ENCODE results near the gene TLR9. TPM values are rescaled to one million over a fixed set of nuclear protein-coding genes. Genes with fewer than 3 reads are reported as not detected.

Gene TLR9
- total RNA-seq, 5 donors from 2014 or later (not counting 1 experiment from before 2014, with no cell fraction given), result 0.54 to 2.9 (median 2.1) TPM; not detected in 1

GRCh38 chr3:52193065-52193464 is 32.4 kb downstream of the TLR9 start:
- no peak for ATAC-seq (replicated peaks in 1 of 4)
- Mint-ChIP-seq H3K27me3 (no peaks in the 10 kb centered on the region), H3K36me3 (no peaks in the 10 kb centered on the region), H3K4me1 (peaks cover 8 to 16% (median 10%) of the 10 kb centered on the region in 3 donors), H3K9me3 (no peaks in the 10 kb centered on the region), H3K4me3 (no peak overlapping the region), H3K27ac (no peak overlapping the region)
- no peaks in the 10 kb centered on the region for H3K9me3 ChIP-seq
- DNase-seq, result no peak
- ChIA-PET POLR2A (no interaction called here), CTCF (no interaction called here)
- H3K4me1 ChIP-seq (ENCODE audit: control insufficient read depth in 1 of 2, extremely low read depth in 1 of 2, insufficient read depth in 2 of 2, low read length in 2 of 2), result peaks cover 7 to 11% of the 10 kb centered on the region in 2 experiments
- WGBS (ENCODE audit: insufficient coverage), result 88% methylated on average over 10 of the region's 18 CpGs
- H3K27ac ChIP-seq (ENCODE audit: low read length), result no peak overlapping the region
- H3K27me3 ChIP-seq (replicated peaks in 1 of 2; ENCODE audit: control insufficient read depth in 2 of 2, extremely low read depth in 1 of 2, insufficient read depth in 2 of 2, low read length in 1 of 2), result no peaks in the 10 kb centered on the region
- no peak overlapping the region for H3K4me3 ChIP-seq (ENCODE audit: control insufficient read depth in 1 of 2, extremely low read depth in 1 of 2, low read length in 1 of 2)
- H3K36me3 ChIP-seq (ENCODE audit: control insufficient read depth in 2 of 2, extremely low read depth in 1 of 2, insufficient read depth in 1 of 2, low read length in 1 of 2), result no peaks in the 10 kb centered on the region

- Histone ChIP-seq H3K9me3 (no peaks in the 10 kb centered on the region), H3K36me3 (ENCODE audit: control insufficient read depth in 2 of 2, extremely low read depth in 1 of 2, insufficient read depth in 1 of 2, low read length in 1 of 2) (no peaks in the 10 kb centered on the region), H3K27me3 (replicated peaks in 1 of 2; ENCODE audit: control insufficient read depth in 2 of 2, extremely low read depth in 1 of 2, insufficient read depth in 2 of 2, low read length in 1 of 2) (no peaks in the 10 kb centered on the region), H3K4me1 (ENCODE audit: control insufficient read depth in 1 of 2, extremely low read depth in 1 of 2, insufficient read depth in 2 of 2, low read length in 2 of 2) (no peaks in the 10 kb centered on the region), H3K4me3 (ENCODE audit: control insufficient read depth in 1 of 2, extremely low read depth in 1 of 2, low read length in 1 of 2) (no peak overlapping the region), H3K27ac (ENCODE audit: low read length) (no peak overlapping the region)
- Mint-ChIP-seq H3K27ac (no peak overlapping the region), H3K4me1 (peaks cover 0 to 4% (median 2%) of the 10 kb centered on the region in 3 donors), H3K36me3 (no peaks in the 10 kb centered on the region), H3K4me3 (no peak overlapping the region), H3K27me3 (no peaks in the 10 kb centered on the region), H3K9me3 (no peaks in the 10 kb centered on the region)
- no peak for DNase-seq
- WGBS (ENCODE audit: insufficient coverage), result 79% methylated on average over 2 of the region's 4 CpGs
- ATAC-seq (replicated peaks in 1 of 4), result no peak
- CTCF ChIA-PET, result no interaction called here
- POLR2A ChIA-PET, result no interaction called here
These were observed 33.8 kb downstream of the TLR9 start for GRCh38 chr3:52191663-52192062.

- Mint-ChIP-seq H3K4me1 (no peaks in the 10 kb centered on the region), H3K4me3 (no peak overlapping the region), H3K27me3 (no peaks in the 10 kb centered on the region), H3K27ac (no peak overlapping the region), H3K36me3 (no peaks in the 10 kb centered on the region), H3K9me3 (no peaks in the 10 kb centered on the region)
- no peaks in the 10 kb centered on the region for H3K27me3 ChIP-seq (replicated peaks in 1 of 2; ENCODE audit: control insufficient read depth in 2 of 2, extremely low read depth in 1 of 2, insufficient read depth in 2 of 2, low read length in 1 of 2)
- no peaks in the 10 kb centered on the region for H3K4me1 ChIP-seq (ENCODE audit: control insufficient read depth in 1 of 2, extremely low read depth in 1 of 2, insufficient read depth in 2 of 2, low read length in 2 of 2)
- no peaks in the 10 kb centered on the region for H3K9me3 ChIP-seq
- ChIA-PET POLR2A (no interaction called here), CTCF (no interaction called here)
- H3K27ac ChIP-seq (ENCODE audit: low read length), result no peak overlapping the region
- no peak overlapping the region for H3K4me3 ChIP-seq (ENCODE audit: control insufficient read depth in 1 of 2, extremely low read depth in 1 of 2, low read length in 1 of 2)
- ATAC-seq (replicated peaks in 1 of 4) (no peak), DNase-seq (no peak)
- WGBS (ENCODE audit: insufficient coverage), result 100% methylated on average over 4 of the region's 9 CpGs
- H3K36me3 ChIP-seq (ENCODE audit: control insufficient read depth in 2 of 2, extremely low read depth in 1 of 2, insufficient read depth in 1 of 2, low read length in 1 of 2), result no peaks in the 10 kb centered on the region
These were observed 35.0 kb downstream of the TLR9 start for GRCh38 chr3:52190294-52191074.

- Histone ChIP-seq H3K4me3 (ENCODE audit: control insufficient read depth in 1 of 2, extremely low read depth in 1 of 2, low read length in 1 of 2) (no peak overlapping the region), H3K27me3 (replicated peaks in 1 of 2; ENCODE audit: control insufficient read depth in 2 of 2, extremely low read depth in 1 of 2, insufficient read depth in 2 of 2, low read length in 1 of 2) (no peaks in the 10 kb centered on the region), H3K27ac (ENCODE audit: low read length) (no peak overlapping the region), H3K4me1 (ENCODE audit: control insufficient read depth in 1 of 2, extremely low read depth in 1 of 2, insufficient read depth in 2 of 2, low read length in 2 of 2) (no peaks in the 10 kb centered on the region), H3K9me3 (no peaks in the 10 kb centered on the region), H3K36me3 (ENCODE audit: control insufficient read depth in 2 of 2, extremely low read depth in 1 of 2, insufficient read depth in 1 of 2, low read length in 1 of 2) (no peaks in the 10 kb centered on the region)
- Mint-ChIP-seq H3K27ac (no peak overlapping the region), H3K9me3 (no peaks in the 10 kb centered on the region), H3K4me1 (no peaks in the 10 kb centered on the region), H3K27me3 (no peaks in the 10 kb centered on the region), H3K36me3 (no peaks in the 10 kb centered on the region), H3K4me3 (no peak overlapping the region)
- ChIA-PET POLR2A (no interaction called here), CTCF (no interaction called here)
- ATAC-seq (replicated peaks in 1 of 4) (no peak), DNase-seq (no peak)
- WGBS (ENCODE audit: insufficient coverage), result 100% methylated on average over 1 of the region's 1 CpG
These were observed 36.9 kb downstream of the TLR9 start for GRCh38 chr3:52188556-52188955.

- 94% methylated on average over 8 of the region's 9 CpGs for WGBS (ENCODE audit: insufficient coverage)
- H3K36me3 ChIP-seq (ENCODE audit: control insufficient read depth in 2 of 2, extremely low read depth in 1 of 2, insufficient read depth in 1 of 2, low read length in 1 of 2), result no peaks in the 10 kb centered on the region
- Mint-ChIP-seq H3K4me3 (no peak overlapping the region), H3K4me1 (peaks cover 0 to 8% (median 5%) of the 10 kb centered on the region in 3 donors), H3K36me3 (no peaks in the 10 kb centered on the region), H3K27ac (no peak overlapping the region), H3K9me3 (no peaks in the 10 kb centered on the region), H3K27me3 (no peaks in the 10 kb centered on the region)
- no peak for DNase-seq
- ChIA-PET POLR2A (no interaction called here), CTCF (no interaction called here)
- peaks cover 0 to 13% of the 10 kb centered on the region in 2 experiments for H3K4me1 ChIP-seq (ENCODE audit: control insufficient read depth in 1 of 2, extremely low read depth in 1 of 2, insufficient read depth in 2 of 2, low read length in 2 of 2)
- H3K27ac ChIP-seq (ENCODE audit: low read length), result no peak overlapping the region
- ATAC-seq (replicated peaks in 1 of 4), result no peak
- H3K9me3 ChIP-seq, result no peaks in the 10 kb centered on the region
- no peaks in the 10 kb centered on the region for H3K27me3 ChIP-seq (replicated peaks in 1 of 2; ENCODE audit: control insufficient read depth in 2 of 2, extremely low read depth in 1 of 2, insufficient read depth in 2 of 2, low read length in 1 of 2)
- H3K4me3 ChIP-seq (ENCODE audit: control insufficient read depth in 1 of 2, extremely low read depth in 1 of 2, low read length in 1 of 2), result no peak overlapping the region
These were observed 38.7 kb downstream of the TLR9 start for GRCh38 chr3:52186729-52187128.

GRCh38 chr3:52185837-52186236 is 39.6 kb downstream of the TLR9 start:
- H3K9me3 Mint-ChIP-seq, result no peaks in the 10 kb centered on the region
- no peaks in the 10 kb centered on the region for H3K27me3 ChIP-seq (replicated peaks in 1 of 2; ENCODE audit: control insufficient read depth in 2 of 2, extremely low read depth in 1 of 2, insufficient read depth in 2 of 2, low read length in 1 of 2)
- H3K27ac ChIP-seq (ENCODE audit: low read length), result no peak overlapping the region
- DNase-seq (no peak), ATAC-seq (replicated peaks in 1 of 4) (no peak)
- no peaks in the 10 kb centered on the region for H3K9me3 ChIP-seq
- H3K36me3 ChIP-seq (ENCODE audit: control insufficient read depth in 2 of 2, extremely low read depth in 1 of 2, insufficient read depth in 1 of 2, low read length in 1 of 2), result no peaks in the 10 kb centered on the region
- H3K4me3 Mint-ChIP-seq, result no peak overlapping the region
- 83% methylated on average over 1 of the region's 3 CpGs for WGBS (ENCODE audit: insufficient coverage)
- H3K4me1 Mint-ChIP-seq, result peaks cover 0 to 11% (median 5%) of the 10 kb centered on the region in 3 donors
- no peak overlapping the region for H3K4me3 ChIP-seq (ENCODE audit: control insufficient read depth in 1 of 2, extremely low read depth in 1 of 2, low read length in 1 of 2)
- no peaks in the 10 kb centered on the region for H3K36me3 Mint-ChIP-seq
- H3K4me1 ChIP-seq (ENCODE audit: control insufficient read depth in 1 of 2, extremely low read depth in 1 of 2, insufficient read depth in 2 of 2, low read length in 2 of 2), result peaks cover 0 to 17% of the 10 kb centered on the region in 2 experiments
- ChIA-PET CTCF (no interaction called here), POLR2A (interaction anchor here in 1 of 2 donors (0.5 kb wide), 1 partner anchor 78 kb away, joined by 3 read pairs; no protein-coding TSS in a partner anchor)
- H3K27me3 Mint-ChIP-seq, result no peaks in the 10 kb centered on the region
- H3K27ac Mint-ChIP-seq, result no peak overlapping the region
